GM21786 (cell line): Measurements from ENCODE around the gene KCNN4.

Experiments
- ATAC-seq: cut with Tn5 transposase; IDR thresholded peaks from one replicate; pipeline ENCODE4 v1.9.1; 2021; ENCODE audit not compliant: unreplicated experiment

The KCNN4 gene

DNA sequence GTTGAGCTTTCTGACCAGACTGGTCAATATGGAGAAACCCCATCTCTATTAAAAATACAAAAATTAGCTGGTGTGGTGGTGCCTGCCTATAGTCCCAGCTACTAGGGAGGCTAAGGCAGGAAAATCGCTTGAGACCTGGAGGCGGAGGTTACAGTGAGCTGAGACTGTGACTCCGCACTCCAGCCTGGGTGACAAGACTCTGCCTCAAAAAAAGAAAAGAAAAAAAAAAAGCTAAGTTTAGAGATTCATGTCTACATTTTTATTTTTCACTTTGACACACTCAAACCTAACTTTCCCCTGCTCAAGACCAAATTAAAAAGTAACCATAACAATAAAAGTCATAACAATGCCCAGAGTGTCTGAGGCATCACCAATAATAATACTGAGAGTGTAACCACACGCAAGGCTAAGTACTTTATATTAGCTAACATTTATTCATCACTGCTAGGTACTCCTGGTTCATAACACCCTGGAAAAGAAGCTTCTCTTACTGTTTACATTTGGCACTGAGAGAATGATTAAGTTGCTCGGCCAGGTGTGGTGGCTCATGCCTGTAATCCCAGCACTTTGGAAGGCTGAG lies 59.2 kb downstream of the KCNN4 start:
- ATAC-seq, result no peak

- no peak for ATAC-seq
Measured at GRCh38 chr19:43720936-43721335, 59.8 kb downstream of the KCNN4 start.

DNA sequence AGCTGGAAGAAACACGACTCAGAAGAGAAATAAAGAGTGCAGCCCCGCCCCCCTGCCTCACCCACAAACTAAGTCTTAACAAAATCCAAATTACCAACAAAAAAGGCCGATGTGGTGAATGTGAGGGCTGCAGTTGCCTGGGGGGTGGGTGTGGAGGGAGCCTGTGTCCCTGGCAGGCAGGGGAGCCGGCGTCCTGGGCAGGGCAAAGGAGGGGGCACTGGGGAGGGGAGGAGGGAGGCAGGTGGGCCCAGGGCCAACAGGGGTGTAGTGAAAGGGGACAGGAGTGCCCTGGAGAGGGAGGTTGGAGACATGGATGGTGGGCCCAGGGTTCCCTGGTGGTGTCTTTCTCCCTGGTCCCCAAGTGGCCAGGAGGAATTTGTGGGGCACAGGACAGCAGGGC lies 60.9 kb downstream of the KCNN4 start:
- no peak for ATAC-seq

GRCh38 chr19:43719378-43719868 lies 61.4 kb downstream of the KCNN4 start:
- no peak for ATAC-seq

- ATAC-seq, result no peak
Measured at GRCh38 chr19:43718627-43719377, 62.0 kb downstream of the KCNN4 start.
